Jurkat, Clone E6-1 (cell line): ENCODE data around the gene PGC.

Experiments used
- DNase-seq: peaks from one replicate; pipeline ENCODE4 v3.0.0-alpha.2; 2011; ENCODE audit warnings: low read depth, low spot score
- H3K4me3 ChIP-seq: 2 replicates; pipeline ENCODE4 v1.5.1; 2011; ENCODE audit warnings: mild to moderate bottlenecking, low read length, control low read depth, moderate library complexity

The PGC gene

GRCh38 chr6:41756354-41756753 lies 9.2 kb upstream of the PGC start:
- H3K4me3 ChIP-seq, result no peak overlapping the region
- no peak for DNase-seq

GRCh38 chr6:41755895-41756294 lies 8.7 kb upstream of the PGC start:
- no peak for DNase-seq
- H3K4me3 ChIP-seq, result no peak overlapping the region

- H3K4me3 ChIP-seq, result no peak overlapping the region
- no peak for DNase-seq
Measured at GRCh38 chr6:41750374-41750773, 3.2 kb upstream of the PGC start.

GRCh38 chr6:41748542-41748941 lies 1.3 kb upstream of the PGC start:
- DNase-seq, result no peak
- no peak overlapping the region for H3K4me3 ChIP-seq

GRCh38 chr6:41748102-41748477 lies 893 bp upstream of the PGC start:
- DNase-seq, result no peak
- no peak overlapping the region for H3K4me3 ChIP-seq

GRCh38 chr6:41746107-41746506 lies 1.1 kb downstream of the PGC start:
- DNase-seq, result no peak
- no peak overlapping the region for H3K4me3 ChIP-seq

- no peak for DNase-seq
- H3K4me3 ChIP-seq, result no peak overlapping the region
Measured at GRCh38 chr6:41744236-41744787, 2.9 kb downstream of the PGC start.

GRCh38 chr6:41743406-41744235 lies 3.6 kb downstream of the PGC start:
- H3K4me3 ChIP-seq, result no peak overlapping the region
- no peak for DNase-seq

- no peak for DNase-seq
- H3K4me3 ChIP-seq, result no peak overlapping the region
Measured at GRCh38 chr6:41741625-41742490, 5.3 kb downstream of the PGC start.

GRCh38 chr6:41740366-41741162 lies 6.6 kb downstream of the PGC start:
- H3K4me3 ChIP-seq, result no peak overlapping the region
- DNase-seq, result no peak

- DNase-seq, result no peak
- H3K4me3 ChIP-seq, result no peak overlapping the region
Measured at GRCh38 chr6:41739041-41739440, 8.2 kb downstream of the PGC start.

GRCh38 chr6:41737591-41738130 lies 9.5 kb downstream of the PGC start:
- DNase-seq, result no peak
- no peak overlapping the region for H3K4me3 ChIP-seq

GRCh38 chr6:41736800-41737555 lies 10.2 kb downstream of the PGC start:
- H3K4me3 ChIP-seq, result no peak overlapping the region
- DNase-seq, result no peak

GRCh38 chr6:41736186-41736733 lies 10.9 kb downstream of the PGC start:
- no peak for DNase-seq

GRCh38 chr6:41735427-41736185 lies 11.6 kb downstream of the PGC start, which contains the start of gene TFEB:
Gene TFEB, minus strand, starts transcription at chr6:41735608. Its CDS starts 44,395 bp downstream, at chr6:41691213.
- peak; percentile 80 for DNase-seq
- peak within 1 kb of the TSS; percentile 65 for H3K4me3 ChIP-seq

More at GRCh38 chr6:41736186-41736733, 10.9 kb downstream of the PGC start:
- H3K4me3 ChIP-seq, result peak overlapping the region; percentile 51

GRCh38 chr6:41734666-41735426 lies 12.4 kb downstream of the PGC start:
- peak; percentile 39 for DNase-seq
- H3K4me3 ChIP-seq, result peak overlapping the region; percentile 65
